Endothelial cell of umbilical vein (primary cell): ENCODE results near the gene WNT16. TPM values are rescaled to one million over a fixed set of nuclear protein-coding genes. Genes with fewer than 3 reads are reported as not detected.

ENCODE experiments used
- BruUV-seq: library from RNA; stranded (reverse); fragments of 400-500 nt; replicated peaks from 2 replicates; lab custom pipeline; 2021; lab: Mats Ljungman, UMichigan
- CTCF ChIA-PET: fragments of 300-600, 350-600 bp; sonication (Branson Sonifier 250); formaldehyde crosslinking; loops from one replicate; lab custom pipeline; 2021; ENCODE audit warnings: antibody characterized with exemption, inconsistent platforms; lab: Charles Lee
- POLR2A ChIA-PET: fragments of 300-600, 350-600 bp; sonication (Branson Sonifier 250); formaldehyde crosslinking; loops from one replicate; lab custom pipeline; 2021; ENCODE audit warnings: antibody characterized with exemption, inconsistent platforms; lab: Charles Lee
- DNase-seq: peaks from one replicate; pipeline ENCODE4 v3.0.0-alpha.2; 2011; ENCODE audit warnings: low read depth, low spot score
- FAIRE-seq: peaks from 2 replicates; lab custom pipeline; 2011; peaks lifted over from hg19 to GRCh38; lab: Jason Lieb, UNC
- H2AFZ ChIP-seq: 2 replicates; pipeline ENCODE4 v1.6.0; 2012; ENCODE audit warnings: low read depth, low read length, control low read depth, inconsistent platforms
- H3K27ac ChIP-seq: 2 replicates; pipeline ENCODE4 v1.5.1; 2011; ENCODE audit warnings: low read depth, mild to moderate bottlenecking, control low read depth, low read length, moderate library complexity; ENCODE audit not compliant: insufficient read depth
- H3K27me3 ChIP-seq, 2 experiments: 2 replicates each; pipeline versions ENCODE4 v1.6.0 to v1.6.1; 2011; ENCODE audit warnings: low read length in 2 of 2, mixed read lengths in 1 of 2; ENCODE audit not compliant: control insufficient read depth in 2 of 2, insufficient read depth in 2 of 2
- H3K36me3 ChIP-seq, 2 experiments: 2 replicates in 1 of 2; 3 replicates in 1 of 2; pipeline ENCODE4 v1.5.1; 2011; ENCODE audit warnings: low read length in 2 of 2, mild to moderate bottlenecking in 1 of 2, moderate library complexity in 1 of 2; ENCODE audit not compliant: control insufficient read depth in 2 of 2, insufficient read depth in 2 of 2; ENCODE audit errors: extremely low read depth in 1 of 2
- H3K4me1 ChIP-seq: 3 replicates; pipeline ENCODE4 v1.5.1; 2011; ENCODE audit warnings: mild to moderate bottlenecking, low read length; ENCODE audit not compliant: control insufficient read depth, insufficient read depth; ENCODE audit errors: extremely low read depth
- H3K4me2 ChIP-seq: 2 replicates; pipeline ENCODE4 v1.6.1; 2011; ENCODE audit warnings: low read length, control low read depth, mixed read lengths; ENCODE audit not compliant: insufficient read depth
- H3K4me3 ChIP-seq, 3 experiments: fragments of 200-600 bp in 1 of 3; sonication (generic), shearing (Covaris generic) in 1 of 3; replicated peaks in 1 of 3; 2 replicates each; pipeline ENCODE4 v1.5.1; 2011 to 2016; ENCODE audit warnings: control low read depth in 3 of 3, low read length in 3 of 3, mild to moderate bottlenecking in 2 of 3, inconsistent platforms in 1 of 3, low read depth in 1 of 3, moderate library complexity in 1 of 3; ENCODE audit not compliant: insufficient read depth in 1 of 3
- H3K79me2 ChIP-seq: 2 replicates; pipeline ENCODE4 v1.6.0; 2012; ENCODE audit warnings: low read length, inconsistent platforms; ENCODE audit not compliant: control insufficient read depth, insufficient read depth
- H3K9ac ChIP-seq: replicated peaks from 2 replicates; pipeline ENCODE3; 2011; ENCODE audit warnings: low read length, control low read depth; ENCODE audit not compliant: insufficient read depth; ENCODE audit errors: extremely low read depth
- H3K9me1 ChIP-seq: replicated peaks from 3 replicates; pipeline ENCODE4 v1.6.0; 2011; ENCODE audit warnings: mild to moderate bottlenecking, low read length; ENCODE audit not compliant: control insufficient read depth, insufficient read depth; ENCODE audit errors: extremely low read depth
- H3K9me3 ChIP-seq: replicated peaks from 2 replicates; pipeline ENCODE4 v1.5.1; 2012; ENCODE audit warnings: low read length, inconsistent platforms; ENCODE audit not compliant: control insufficient read depth, insufficient read depth
- H4K20me1 ChIP-seq: replicated peaks from 2 replicates; pipeline ENCODE3; 2011; ENCODE audit warnings: mild to moderate bottlenecking, low read length; ENCODE audit not compliant: control insufficient read depth, insufficient read depth; ENCODE audit errors: extremely low read depth
- CTCF ChIP-seq, 2 donors: IDR thresholded peaks; 1 replicate in 1 of 2; 2 replicates in 1 of 2; pipeline ENCODE4 v1.5.1; 2011; ENCODE audit warnings: low read length in 2 of 2, mild to moderate bottlenecking in 2 of 2, moderate library complexity in 2 of 2, control low read depth in 1 of 2, inconsistent platforms in 1 of 2, low read depth in 1 of 2; ENCODE audit not compliant: insufficient read depth in 1 of 2; ENCODE audit errors: extremely low read depth in 1 of 2
- EZH2 ChIP-seq: IDR thresholded peaks from 2 replicates; pipeline ENCODE4 v1.6.1; 2012; ENCODE audit warnings: borderline replicate concordance, low read depth, mild to moderate bottlenecking, moderate library complexity, low read length, inconsistent platforms; ENCODE audit not compliant: severe bottlenecking
- FOS ChIP-seq: IDR thresholded peaks from 2 replicates; pipeline ENCODE4 v1.6.1; 2011; ENCODE audit warnings: mild to moderate bottlenecking, low read length, moderate library complexity, borderline replicate concordance; ENCODE audit not compliant: insufficient read depth
- GATA2 ChIP-seq: IDR thresholded peaks from 2 replicates; pipeline ENCODE4 v1.7.0; 2011; ENCODE audit warnings: low read depth, mild to moderate bottlenecking, moderate library complexity, mixed read lengths, low read length; ENCODE audit not compliant: insufficient read length, insufficient read depth
- JUN ChIP-seq: IDR thresholded peaks from 2 replicates; pipeline ENCODE4 v1.6.1; 2011; ENCODE audit warnings: borderline replicate concordance, low read depth; ENCODE audit not compliant: insufficient read length, insufficient read depth
- MAX ChIP-seq: IDR thresholded peaks from 2 replicates; pipeline ENCODE4 v1.6.1; 2011; ENCODE audit not compliant: insufficient read depth, insufficient read length
- MYC ChIP-seq: IDR thresholded peaks from one replicate; pipeline ENCODE4 v1.6.1; 2011; ENCODE audit warnings: mild to moderate bottlenecking, low read depth, low read length
- POLR2A ChIP-seq: IDR thresholded peaks from 2 replicates; pipeline ENCODE4 v1.6.1; 2012; ENCODE audit warnings: low read depth, mild to moderate bottlenecking, control low read depth, low read length
- POLR2AphosphoS5 ChIP-seq: IDR thresholded peaks from 2 replicates; pipeline ENCODE4 v1.6.1; 2012; ENCODE audit warnings: low read depth, mild to moderate bottlenecking, control low read depth, low read length, moderate library complexity; ENCODE audit not compliant: insufficient read depth
- dilution Hi-C: fragments of 300-500 bp; cut with MboI; formaldehyde crosslinking; loops from one replicate; pipeline ENCODE4 v1.15.0; 2019; ENCODE audit warnings: low sequenced_read_pairs; ENCODE audit not compliant: extremely low pct_ligation_motif_present
- intact Hi-C: fragments of 100-400 bp; cut with micrococcal nuclease; formaldehyde crosslinking; loops from one replicate; pipeline ENCODE4 v1.10.0; 2022
- polyA plus RNA-seq, 4 experiments: library from polyadenylated mRNA; depleted of rRNA in 3 of 4; stranded (reverse) in 3 of 4; unstranded in 1 of 4; fragments of >200 nt; gene quantifications; 2 replicates each; pipeline versions ENCODE4 v1.2.1 to v1.2.3, GENCODE V29; 2011 to 2012; ENCODE audit warnings: missing spikeins in 1 of 4
- total RNA-seq: library from RNA; stranded (reverse); gene quantifications from 2 replicates; pipeline ENCODE4 v1.2.3, GENCODE V29; 2021

Gene WNT16
- total and polyA plus RNA-seq, 2 donors (not counting 3 experiments of a cell fraction or from before 2014, with no cell fraction given): not detected

- Histone ChIP-seq H3K9me3 (no peaks in the 10 kb centered on the region), H3K9me1 (no peaks in the 10 kb centered on the region), H4K20me1 (no peaks in the 10 kb centered on the region), H2AFZ (no peak overlapping the region), H3K27me3 (no peaks in the 10 kb centered on the region), H3K4me1 (no peaks in the 10 kb centered on the region), H3K9ac (no peak overlapping the region), H3K79me2 (no peaks in the 10 kb centered on the region), H3K36me3 (no peaks in the 10 kb centered on the region), H3K27ac (no peak overlapping the region), H3K4me3 (no peak overlapping the region), H3K4me2 (no peak overlapping the region)
- POLR2A ChIA-PET: no interaction called here
- no peak for DNase-seq
- FAIRE-seq: no peak
- no TSS peak for BruUV-seq
- CTCF ChIA-PET: no interaction called here
- intact Hi-C loops (no loop called here), dilution Hi-C loops (no loop called here)
- TF ChIP-seq GATA2 (no peak), FOS (no peak), CTCF (IDR thresholded peaks at IDR 0.05; ENCODE audit: extremely low read depth in 1 of 2, insufficient read depth in 1 of 2, low read depth in 1 of 2, low read length in 2 of 2) (no peak)
Measured at GRCh38 chr7:121294448-121294992, 34.3 kb upstream of the WNT16 start.

- Histone ChIP-seq H3K4me1 (no peaks in the 10 kb centered on the region), H2AFZ (no peak overlapping the region), H3K27me3 (no peaks in the 10 kb centered on the region), H3K4me3 (no peak overlapping the region), H3K9me3 (no peaks in the 10 kb centered on the region), H3K9me1 (no peaks in the 10 kb centered on the region), H4K20me1 (no peaks in the 10 kb centered on the region), H3K9ac (no peak overlapping the region), H3K79me2 (no peaks in the 10 kb centered on the region), H3K4me2 (no peak overlapping the region), H3K36me3 (no peaks in the 10 kb centered on the region), H3K27ac (no peak overlapping the region)
- DNase-seq (no peak), FAIRE-seq (no peak)
- CTCF ChIA-PET: no interaction called here
- TF ChIP-seq CTCF (IDR thresholded peaks at IDR 0.05; ENCODE audit: extremely low read depth in 1 of 2, insufficient read depth in 1 of 2, low read depth in 1 of 2, low read length in 2 of 2) (no peak), POLR2AphosphoS5 (no peak), MAX (no peak), EZH2 (no peak), POLR2A (no peak), JUN (no peak), FOS (no peak), MYC (no peak), GATA2 (no peak)
- dilution Hi-C loops (no loop called here), intact Hi-C loops (no loop called here)
- BruUV-seq: no TSS peak
- POLR2A ChIA-PET: no interaction called here
Measured at GRCh38 chr7:121297843-121298242, 31.0 kb upstream of the WNT16 start.
